Gastroesophageal sphincter (tissue), 4 donors: ENCODE results near the gene FAM131B. TPM values are rescaled to one million over a fixed set of nuclear protein-coding genes. Genes with fewer than 3 reads are reported as not detected.

Experiments used
- ATAC-seq: fragments of 150-250 bp; one replicate; pipeline ENCODE4 v1.9.1; 2016; ENCODE audit warnings: mild to moderate bottlenecking, moderate library complexity
- H3K27ac ChIP-seq, 4 donors: fragments of 200-600 bp; sonication (generic) in 3 of 4; 1 replicate in 3 of 4; 2 replicates in 1 of 4; pipeline ENCODE4 v1.5.1; 2016 to 2019
- H3K27me3 ChIP-seq: fragments of 200-600 bp; sonication (generic); one replicate; pipeline ENCODE4 v1.5.1; 2019
- H3K36me3 ChIP-seq, 2 donors: fragments of 200-600 bp; sonication (generic); one replicate each; pipeline ENCODE4 v1.5.1; 2019; ENCODE audit warnings: control low read depth in 1 of 2
- H3K4me1 ChIP-seq, 3 donors: fragments of 200-600 bp; sonication (generic); 1 replicate in 2 of 3; 2 replicates in 1 of 3; pipeline ENCODE4 v1.5.1; 2016 to 2019; ENCODE audit warnings: control low read depth in 2 of 3
- H3K4me3 ChIP-seq, 2 donors: fragments of 200-600 bp; sonication (generic); one replicate each; pipeline ENCODE4 v1.5.1; 2019; ENCODE audit warnings: mild to moderate bottlenecking in 1 of 2, moderate library complexity in 1 of 2
- H3K9me3 ChIP-seq, 3 donors: fragments of 200-600 bp; sonication (generic); one replicate each; pipeline ENCODE4 v1.5.1; 2017 to 2019; ENCODE audit warnings: control low read depth in 2 of 3
- CTCF ChIP-seq, 4 experiments: fragments of 200-600 bp in 2 of 4; fragments of 450-650 bp in 2 of 4; sonication (generic) in 1 of 4; IDR thresholded peaks; one replicate each; pipeline ENCODE4 v1.5.1; 2017 to 2019; ENCODE audit warnings: antibody characterized with exemption in 4 of 4, mild to moderate bottlenecking in 2 of 4, moderate library complexity in 2 of 4
- EP300 ChIP-seq: sonication (generic); formaldehyde crosslinking; IDR thresholded peaks from one replicate; pipeline ENCODE4 v1.6.1; 2017; ENCODE audit warnings: antibody characterized with exemption, mild to moderate bottlenecking
- POLR2A ChIP-seq, 2 donors: fragments of 450-650 bp; IDR thresholded peaks; one replicate each; pipeline ENCODE4 v1.6.1; 2017; ENCODE audit warnings: antibody characterized with exemption in 2 of 2, mild to moderate bottlenecking in 2 of 2, moderate library complexity in 1 of 2
- POLR2AphosphoS5 ChIP-seq: sonication (generic); formaldehyde crosslinking; IDR thresholded peaks from one replicate; pipeline ENCODE4 v1.6.1; 2017; ENCODE audit warnings: antibody characterized with exemption
- WGBS, 2 donors: methylation state at CpG; one replicate each; pipeline ENCODE4 v1.1.5; 2018; ENCODE audit warnings: low coverage in 1 of 2; 5-methylcytosine and 5-hydroxymethylcytosine counted together
- total RNA-seq, 4 donors: library from RNA; depleted of rRNA; stranded (reverse); fragments of >200 nt; gene quantifications; one replicate each; pipeline ENCODE4 v1.1.0, GENCODE V29; 2016

Gene FAM131B
- total RNA-seq, 4 donors from 2014 or later: 0.31 to 2.4 (median 1.2) TPM

DNA sequence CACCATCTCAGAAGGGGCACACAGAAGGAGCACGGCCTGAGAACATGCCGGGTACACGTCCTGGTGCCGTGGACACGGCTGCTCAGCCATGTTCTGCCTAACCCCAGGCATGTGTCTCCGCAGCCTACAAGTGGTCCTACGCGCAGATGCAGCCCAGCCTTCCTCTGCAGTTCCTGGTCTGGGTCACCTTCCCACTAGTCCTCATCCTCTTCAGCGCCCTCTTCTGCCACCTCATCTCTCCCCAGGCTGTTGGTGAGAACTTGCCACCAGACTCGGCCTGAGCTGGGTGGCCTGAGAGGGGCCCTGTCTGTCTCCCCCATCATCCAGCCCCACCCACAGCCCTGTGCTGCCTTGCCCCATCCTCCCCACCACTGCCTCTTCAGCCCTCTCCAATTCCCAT, 41.3 kb downstream of the FAM131B start:
- TF ChIP-seq CTCF (IDR thresholded peaks at IDR 0.05) (no peak), POLR2AphosphoS5 (no peak), EP300 (no peak), POLR2A (IDR thresholded peaks at IDR 0.05) (no peak)
- ATAC-seq: peak; percentile 20

GRCh38 chr7:143320620-143321019, 41.9 kb downstream of the FAM131B start:
- H3K4me1 ChIP-seq: no peaks in the 10 kb centered on the region
- ATAC-seq: no peak
- no peaks in the 10 kb centered on the region for H3K9me3 ChIP-seq
- no peak overlapping the region for H3K4me3 ChIP-seq
- no peaks in the 10 kb centered on the region for H3K27me3 ChIP-seq
- TF ChIP-seq POLR2AphosphoS5 (no peak), EP300 (no peak), POLR2A (IDR thresholded peaks at IDR 0.05) (no peak)
- 17% methylated on average over 1 of the region's 9 CpGs; no CpG with 5 or more reads in 1 of the 2 donors for WGBS, 2 donors
- no peaks in the 10 kb centered on the region for H3K36me3 ChIP-seq
- no peak overlapping the region for H3K27ac ChIP-seq

More for the DNA sequence above, 41.3 kb downstream of the FAM131B start:
- Histone ChIP-seq H3K36me3 (no peaks in the 10 kb centered on the region), H3K27me3 (no peaks in the 10 kb centered on the region), H3K27ac (no peak overlapping the region), H3K9me3 (no peaks in the 10 kb centered on the region), H3K4me3 (no peak overlapping the region), H3K4me1 (no peaks in the 10 kb centered on the region)
- WGBS, 2 donors: 97 to 100% methylated on average over 1 to 4 of the region's 10 CpGs

DNA sequence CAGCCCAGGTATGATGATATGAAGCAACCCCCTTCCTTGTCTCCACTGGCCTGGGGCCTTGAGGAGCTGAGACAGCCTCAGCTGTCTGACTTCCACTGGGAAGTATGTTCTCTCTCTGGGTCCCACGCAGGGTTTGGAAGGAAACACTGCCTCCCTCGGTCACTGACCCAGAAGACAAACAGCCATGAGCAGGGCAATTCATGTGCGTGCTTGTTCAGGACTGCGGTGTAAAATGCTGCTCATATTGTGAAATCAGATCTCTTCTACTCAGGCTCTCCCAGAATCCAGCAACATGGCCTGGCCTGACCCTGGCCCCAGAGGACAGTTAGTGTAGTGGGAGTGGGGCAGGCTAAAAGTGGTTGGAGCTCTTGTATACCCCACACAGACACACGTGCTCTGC, 43.9 kb downstream of the FAM131B start:
- H3K9me3 ChIP-seq: no peaks in the 10 kb centered on the region
- no peak for TF ChIP-seq CTCF (IDR thresholded peaks at IDR 0.05)
- TF ChIP-seq EP300: no peak
- no peak for TF ChIP-seq POLR2AphosphoS5
- TF ChIP-seq POLR2A (IDR thresholded peaks at IDR 0.05): no peak
- 70 to 73% methylated on average over 3 of the region's 5 CpGs for WGBS, 2 donors
- H3K36me3 ChIP-seq: no peaks in the 10 kb centered on the region
- no peak overlapping the region for H3K27ac ChIP-seq
- H3K4me3 ChIP-seq: no peak overlapping the region
- no peaks in the 10 kb centered on the region for H3K4me1 ChIP-seq
- no peak for ATAC-seq
- H3K27me3 ChIP-seq: no peaks in the 10 kb centered on the region

DNA sequence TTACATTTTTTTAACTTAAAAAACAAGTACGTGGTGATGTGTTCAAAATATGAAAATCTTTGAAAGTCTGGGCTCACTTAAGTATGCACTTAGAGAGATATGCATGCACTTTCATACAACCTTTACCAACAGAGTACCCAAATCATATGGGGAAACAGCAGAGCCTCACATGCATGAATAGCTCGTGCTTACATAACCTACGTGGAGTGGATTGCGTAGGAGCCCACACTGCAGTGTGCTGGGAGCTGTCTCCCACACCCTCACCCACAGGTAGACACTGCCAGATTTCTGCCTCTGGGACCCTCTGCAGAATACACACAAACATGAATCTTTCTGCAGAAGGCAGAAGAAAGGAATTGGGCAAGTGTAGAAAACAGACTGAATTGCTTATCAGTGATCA, 46.0 kb downstream of the FAM131B start:
- Histone ChIP-seq H3K27me3 (no peaks in the 10 kb centered on the region), H3K4me3 (no peak overlapping the region), H3K4me1 (no peaks in the 10 kb centered on the region), H3K9me3 (no peaks in the 10 kb centered on the region), H3K36me3 (no peaks in the 10 kb centered on the region), H3K27ac (no peak overlapping the region)
- TF ChIP-seq POLR2A (IDR thresholded peaks at IDR 0.05): no peak
- no peak for TF ChIP-seq POLR2AphosphoS5
- TF ChIP-seq CTCF (IDR thresholded peaks at IDR 0.05): no peak
- TF ChIP-seq EP300: no peak
- WGBS, 2 donors: 82 to 86% methylated on average over 1 to 4 of the region's 4 CpGs
- no peak for ATAC-seq

DNA sequence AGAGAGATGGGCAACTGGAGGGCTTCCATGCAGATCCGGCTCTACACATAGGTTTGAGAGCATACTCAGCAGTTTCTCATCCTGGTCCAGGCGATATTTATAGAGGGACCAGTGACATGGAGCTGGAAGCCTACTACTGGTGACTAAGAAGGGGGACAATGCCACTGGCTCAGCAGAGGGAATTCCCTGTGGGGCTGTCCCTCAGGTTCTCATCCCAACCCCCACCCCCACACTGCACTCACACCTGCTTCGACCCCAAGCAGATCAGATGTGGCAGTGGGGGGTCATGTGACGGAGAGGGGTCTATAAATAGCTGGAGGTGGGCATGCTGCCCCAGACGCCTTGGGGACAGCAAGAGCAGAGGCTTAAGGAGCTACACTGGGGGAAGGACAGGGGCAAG, 46.7 kb downstream of the FAM131B start, which contains the start of gene CLCN1:
TSS of gene CLCN1 (plus strand) at position 336 of the 400 bp plus-strand sequence. CDS start 102 bp downstream, outside the sequence.
- Histone ChIP-seq H3K4me3 (no peak within 1 kb of the TSS), H3K9me3 (no peaks in the 10 kb centered on the region), H3K4me1 (no peaks in the 10 kb centered on the region), H3K27me3 (no peaks in the 10 kb centered on the region), H3K27ac (no peak within 1 kb of the TSS), H3K36me3 (no peaks in the 10 kb centered on the region)
- ATAC-seq: no peak
- WGBS, 2 donors: no CpG with 5 or more reads among the region's 5 CpGs
- TF ChIP-seq EP300 (no peak), POLR2A (IDR thresholded peaks at IDR 0.05) (no peak), CTCF (IDR thresholded peaks at IDR 0.05) (no peak), POLR2AphosphoS5 (no peak)
